ENCODE results near the gene C1orf50.

DNA sequence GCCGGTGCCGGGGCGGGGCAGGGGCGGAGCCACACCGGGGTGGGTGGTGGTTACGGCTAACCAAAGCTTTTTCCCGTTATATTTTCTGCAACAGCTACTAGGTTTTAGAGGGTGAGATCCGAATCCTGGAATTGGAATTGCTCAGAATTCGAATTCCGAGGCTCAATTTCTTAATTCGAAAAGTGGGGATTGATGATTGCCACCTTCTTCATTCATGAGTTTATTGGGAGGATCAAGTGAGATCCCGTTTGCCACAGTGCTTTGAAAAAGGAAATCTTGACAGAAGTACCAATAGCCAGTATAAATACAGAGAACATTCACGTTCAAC, 50.4 kb downstream of the C1orf50 start:
- TF ChIP-seq POLR2AphosphoS5 (IDR thresholded peaks at IDR 0.05; ENCODE audit: insufficient read depth, low read depth, low read length): no peak
- TF ChIP-seq POLR2A (IDR thresholded peaks at IDR 0.05; ENCODE audit: low read depth, low read length): no peak
- TF ChIP-seq, protein P1, sequence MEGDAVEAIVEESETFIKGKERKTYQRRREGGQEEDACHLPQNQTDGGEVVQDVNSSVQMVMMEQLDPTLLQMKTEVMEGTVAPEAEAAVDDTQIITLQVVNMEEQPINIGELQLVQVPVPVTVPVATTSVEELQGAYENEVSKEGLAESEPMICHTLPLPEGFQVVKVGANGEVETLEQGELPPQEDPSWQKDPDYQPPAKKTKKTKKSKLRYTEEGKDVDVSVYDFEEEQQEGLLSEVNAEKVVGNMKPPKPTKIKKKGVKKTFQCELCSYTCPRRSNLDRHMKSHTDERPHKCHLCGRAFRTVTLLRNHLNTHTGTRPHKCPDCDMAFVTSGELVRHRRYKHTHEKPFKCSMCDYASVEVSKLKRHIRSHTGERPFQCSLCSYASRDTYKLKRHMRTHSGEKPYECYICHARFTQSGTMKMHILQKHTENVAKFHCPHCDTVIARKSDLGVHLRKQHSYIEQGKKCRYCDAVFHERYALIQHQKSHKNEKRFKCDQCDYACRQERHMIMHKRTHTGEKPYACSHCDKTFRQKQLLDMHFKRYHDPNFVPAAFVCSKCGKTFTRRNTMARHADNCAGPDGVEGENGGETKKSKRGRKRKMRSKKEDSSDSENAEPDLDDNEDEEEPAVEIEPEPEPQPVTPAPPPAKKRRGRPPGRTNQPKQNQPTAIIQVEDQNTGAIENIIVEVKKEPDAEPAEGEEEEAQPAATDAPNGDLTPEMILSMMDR (IDR thresholded peaks at IDR 0.05; ENCODE audit: extremely low read depth in 1 of 2, insufficient read depth in 1 of 2, low read depth in 1 of 2, low read length in 2 of 2): no peak
- no peak for TF ChIP-seq EZH2 (IDR thresholded peaks at IDR 0.05; ENCODE audit: borderline replicate concordance, low read depth, low read length, severe bottlenecking)
- TF ChIP-seq, protein P2, sequence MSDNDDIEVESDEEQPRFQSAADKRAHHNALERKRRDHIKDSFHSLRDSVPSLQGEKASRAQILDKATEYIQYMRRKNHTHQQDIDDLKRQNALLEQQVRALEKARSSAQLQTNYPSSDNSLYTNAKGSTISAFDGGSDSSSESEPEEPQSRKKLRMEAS (IDR thresholded peaks at IDR 0.05; ENCODE audit: insufficient read depth, insufficient read length): no peak

Measured in endothelial cell of umbilical vein (primary cell).